ENCODE measurements around the gene SPHKAP.
"Not testable (repeated sequence)": the region's sequence is repeated elsewhere in the genome, so short reads cannot be mapped to it uniquely, and the experiment has no call there.

Gene SPHKAP

DNA sequence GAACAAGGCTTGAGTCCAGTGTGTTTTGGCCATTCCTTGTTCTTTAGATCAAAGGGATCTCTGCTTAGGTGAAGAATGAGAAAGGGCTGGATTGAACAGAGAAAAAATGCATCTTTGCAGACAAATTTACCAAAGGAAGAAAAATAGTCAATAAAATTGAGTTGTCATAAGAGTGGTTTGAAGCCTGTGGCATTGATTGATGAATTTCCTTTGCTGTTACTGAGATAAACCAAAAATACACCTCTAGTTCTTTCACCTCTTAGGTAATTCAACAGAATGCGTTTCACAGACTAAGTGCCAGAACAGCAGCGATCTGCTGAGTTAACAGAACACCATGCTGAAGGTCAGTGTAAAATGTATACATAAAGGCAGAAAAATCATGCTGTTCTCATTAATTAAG lies 96.8 kb downstream of the SPHKAP start:
- H3K36me3 ChIP-seq (ENCODE audit: insufficient read depth, low read length) = no peaks in the 10 kb centered on the region
- no peak overlapping the region for H3K9ac ChIP-seq (ENCODE audit: low read depth, low read length)
- H3K4me3 ChIP-seq (ENCODE audit: low read depth in 1 of 2, low read length in 2 of 2) = no peak overlapping the region
- DNase-seq (no peak), ATAC-seq (ENCODE audit: insufficient read depth, low read depth) (no peak)
- H2AFZ ChIP-seq (ENCODE audit: low read depth, low read length) = no peak overlapping the region
- no peak overlapping the region for H3K27ac ChIP-seq (ENCODE audit: low read length)
- no peak overlapping the region for H3K4me2 ChIP-seq (ENCODE audit: insufficient read depth, low read length)
- H3K79me2 ChIP-seq (ENCODE audit: insufficient read depth, low read length) = no peaks in the 10 kb centered on the region
- no peaks in the 10 kb centered on the region for H3K27me3 ChIP-seq (ENCODE audit: insufficient read depth, low read length, poor library complexity)
- H4K20me1 ChIP-seq (ENCODE audit: insufficient read depth, low read length) = no peaks in the 10 kb centered on the region
- H3K4me1 ChIP-seq (ENCODE audit: insufficient read depth, low read length) = no peaks in the 10 kb centered on the region
- TF ChIP-seq EZH2 (IDR thresholded peaks at IDR 0.05; ENCODE audit: borderline replicate concordance, low read depth, low read length, severe bottlenecking) = no peak
- TF ChIP-seq, protein P1, sequence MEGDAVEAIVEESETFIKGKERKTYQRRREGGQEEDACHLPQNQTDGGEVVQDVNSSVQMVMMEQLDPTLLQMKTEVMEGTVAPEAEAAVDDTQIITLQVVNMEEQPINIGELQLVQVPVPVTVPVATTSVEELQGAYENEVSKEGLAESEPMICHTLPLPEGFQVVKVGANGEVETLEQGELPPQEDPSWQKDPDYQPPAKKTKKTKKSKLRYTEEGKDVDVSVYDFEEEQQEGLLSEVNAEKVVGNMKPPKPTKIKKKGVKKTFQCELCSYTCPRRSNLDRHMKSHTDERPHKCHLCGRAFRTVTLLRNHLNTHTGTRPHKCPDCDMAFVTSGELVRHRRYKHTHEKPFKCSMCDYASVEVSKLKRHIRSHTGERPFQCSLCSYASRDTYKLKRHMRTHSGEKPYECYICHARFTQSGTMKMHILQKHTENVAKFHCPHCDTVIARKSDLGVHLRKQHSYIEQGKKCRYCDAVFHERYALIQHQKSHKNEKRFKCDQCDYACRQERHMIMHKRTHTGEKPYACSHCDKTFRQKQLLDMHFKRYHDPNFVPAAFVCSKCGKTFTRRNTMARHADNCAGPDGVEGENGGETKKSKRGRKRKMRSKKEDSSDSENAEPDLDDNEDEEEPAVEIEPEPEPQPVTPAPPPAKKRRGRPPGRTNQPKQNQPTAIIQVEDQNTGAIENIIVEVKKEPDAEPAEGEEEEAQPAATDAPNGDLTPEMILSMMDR (IDR thresholded peaks at IDR 0.05; ENCODE audit: borderline replicate concordance, extremely low read depth, low read length, poor library complexity, severe bottlenecking) = no peak
- no peaks in the 10 kb centered on the region for H3K9me3 ChIP-seq (ENCODE audit: insufficient read depth, low read length, severe bottlenecking)

GRCh38 chr2:228083131-228083530 lies 98.4 kb downstream of the SPHKAP start:
- H3K9ac ChIP-seq (ENCODE audit: low read depth, low read length) = no peak overlapping the region
- no peak for DNase-seq

DNA sequence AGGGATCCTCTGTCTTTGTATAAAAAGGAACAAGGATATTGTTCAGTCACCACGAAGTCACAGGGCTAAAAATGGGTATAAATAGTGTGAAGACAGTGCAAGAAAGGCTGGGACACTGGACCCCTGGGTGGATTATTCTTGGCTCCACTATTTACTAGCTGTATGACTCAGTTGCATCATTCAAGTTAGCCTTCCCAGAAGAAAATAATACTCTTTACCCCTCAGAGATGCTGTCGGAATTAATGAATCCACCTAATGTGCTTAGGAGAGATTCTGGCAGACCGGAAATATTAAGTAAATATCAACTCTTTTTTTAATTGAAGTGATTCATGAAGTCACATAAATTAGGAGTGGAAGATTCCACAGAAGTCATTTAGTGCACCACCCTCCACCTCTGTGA lies 98.9 kb downstream of the SPHKAP start:
- TF ChIP-seq, protein P1 (IDR thresholded peaks at IDR 0.05; ENCODE audit: borderline replicate concordance, extremely low read depth, low read length, poor library complexity, severe bottlenecking) = no peak
- TF ChIP-seq EZH2 (IDR thresholded peaks at IDR 0.05; ENCODE audit: borderline replicate concordance, low read depth, low read length, severe bottlenecking) = no peak

More at GRCh38 chr2:228083131-228083530, 98.4 kb downstream of the SPHKAP start:
- no peaks in the 10 kb centered on the region for H4K20me1 ChIP-seq (ENCODE audit: insufficient read depth, low read length)
- H3K36me3 ChIP-seq (ENCODE audit: insufficient read depth, low read length) = no peaks in the 10 kb centered on the region
- H3K4me1 ChIP-seq (ENCODE audit: insufficient read depth, low read length) = no peaks in the 10 kb centered on the region
- TF ChIP-seq, protein P1 (IDR thresholded peaks at IDR 0.05; ENCODE audit: borderline replicate concordance, extremely low read depth, low read length, poor library complexity, severe bottlenecking) = no peak
- no peak for TF ChIP-seq EZH2 (IDR thresholded peaks at IDR 0.05; ENCODE audit: borderline replicate concordance, low read depth, low read length, severe bottlenecking)
- ATAC-seq (ENCODE audit: insufficient read depth, low read depth) = no peak
- H3K27ac ChIP-seq (ENCODE audit: low read length) = no peak overlapping the region
- H3K4me2 ChIP-seq (ENCODE audit: insufficient read depth, low read length) = no peak overlapping the region
- no peak overlapping the region for H2AFZ ChIP-seq (ENCODE audit: low read depth, low read length)
- H3K9me3 ChIP-seq (ENCODE audit: insufficient read depth, low read length, severe bottlenecking) = no peaks in the 10 kb centered on the region
- no peak overlapping the region for H3K4me3 ChIP-seq (ENCODE audit: low read depth in 1 of 2, low read length in 2 of 2)
- H3K79me2 ChIP-seq (ENCODE audit: insufficient read depth, low read length) = no peaks in the 10 kb centered on the region
- H3K27me3 ChIP-seq (ENCODE audit: insufficient read depth, low read length, poor library complexity) = no peaks in the 10 kb centered on the region

DNA sequence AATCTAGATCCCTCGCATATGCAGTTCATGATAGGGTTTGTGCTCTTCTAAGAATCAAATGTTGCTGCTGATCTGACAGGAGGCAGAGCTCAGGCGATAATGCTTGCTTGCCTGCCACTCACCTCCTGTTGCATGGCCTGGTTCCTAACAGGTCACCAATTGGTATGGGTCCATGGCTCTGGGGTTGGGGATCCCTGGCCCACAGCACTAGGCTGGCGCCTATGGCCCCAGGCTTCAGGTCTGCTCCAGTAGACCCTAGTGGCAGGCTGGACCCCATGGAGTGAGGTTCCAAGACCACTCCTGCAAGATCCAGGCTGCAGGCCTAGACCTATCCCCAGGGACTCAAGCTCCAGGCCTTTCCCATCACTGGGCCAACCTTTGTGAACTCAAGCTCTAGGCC lies 102.3 kb downstream of the SPHKAP start:
- Histone ChIP-seq H3K9me3 (ENCODE audit: insufficient read depth, low read length, severe bottlenecking) (no peaks in the 10 kb centered on the region), H3K4me1 (ENCODE audit: insufficient read depth, low read length) (no peaks in the 10 kb centered on the region), H3K79me2 (ENCODE audit: insufficient read depth, low read length) (no peaks in the 10 kb centered on the region), H2AFZ (ENCODE audit: low read depth, low read length) (no peak overlapping the region), H3K27ac (ENCODE audit: low read length) (no peak overlapping the region), H3K27me3 (ENCODE audit: insufficient read depth, low read length, poor library complexity) (no peaks in the 10 kb centered on the region), H3K4me2 (ENCODE audit: insufficient read depth, low read length) (no peak overlapping the region), H3K36me3 (ENCODE audit: insufficient read depth, low read length) (no peaks in the 10 kb centered on the region), H3K4me3 (ENCODE audit: low read depth in 1 of 2, low read length in 2 of 2) (no peak overlapping the region), H3K9ac (ENCODE audit: low read depth, low read length) (no peak overlapping the region), H4K20me1 (ENCODE audit: insufficient read depth, low read length) (no peaks in the 10 kb centered on the region)
- DNase-seq (no peak), ATAC-seq (ENCODE audit: insufficient read depth, low read depth) (no peak)
- TF ChIP-seq, protein P1 (IDR thresholded peaks at IDR 0.05; ENCODE audit: borderline replicate concordance, extremely low read depth, low read length, poor library complexity, severe bottlenecking) = no peak
- TF ChIP-seq EZH2 (IDR thresholded peaks at IDR 0.05; ENCODE audit: borderline replicate concordance, low read depth, low read length, severe bottlenecking) = no peak

More for the DNA sequence above, 98.9 kb downstream of the SPHKAP start:
- Histone ChIP-seq H3K9ac (ENCODE audit: low read depth, low read length) (no peak overlapping the region), H3K4me1 (ENCODE audit: insufficient read depth, low read length) (no peaks in the 10 kb centered on the region), H3K36me3 (ENCODE audit: insufficient read depth, low read length) (no peaks in the 10 kb centered on the region), H3K4me3 (ENCODE audit: low read depth in 1 of 2, low read length in 2 of 2) (no peak overlapping the region), H3K9me3 (ENCODE audit: insufficient read depth, low read length, severe bottlenecking) (no peaks in the 10 kb centered on the region), H3K79me2 (ENCODE audit: insufficient read depth, low read length) (no peaks in the 10 kb centered on the region), H2AFZ (ENCODE audit: low read depth, low read length) (no peak overlapping the region), H3K27me3 (ENCODE audit: insufficient read depth, low read length, poor library complexity) (no peaks in the 10 kb centered on the region), H3K4me2 (ENCODE audit: insufficient read depth, low read length) (no peak overlapping the region), H3K27ac (ENCODE audit: low read length) (no peak overlapping the region), H4K20me1 (ENCODE audit: insufficient read depth, low read length) (no peaks in the 10 kb centered on the region)
- DNase-seq (no peak), ATAC-seq (ENCODE audit: insufficient read depth, low read depth) (no peak)

DNA sequence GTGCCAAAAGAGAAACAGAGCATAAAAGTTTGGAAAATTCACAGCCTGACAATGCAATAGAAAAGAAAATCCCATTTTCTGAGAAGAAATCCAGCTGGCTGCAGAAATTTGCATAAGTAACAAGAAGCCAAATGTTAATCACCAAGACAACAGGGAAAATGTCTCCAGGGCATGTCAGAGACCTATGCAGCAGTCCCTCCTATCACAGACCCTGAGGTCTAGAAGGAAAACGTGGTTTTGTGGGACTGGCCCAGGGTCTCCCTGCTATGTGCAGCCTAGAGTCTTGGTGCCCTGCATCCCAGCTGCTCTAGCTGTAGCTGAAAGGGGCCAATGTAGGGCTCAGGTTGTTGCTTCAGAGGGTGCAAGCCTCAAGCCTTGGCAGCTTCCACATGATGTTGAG lies 104.8 kb downstream of the SPHKAP start:
- H4K20me1 ChIP-seq (ENCODE audit: insufficient read depth, low read length); H3K79me2 ChIP-seq (ENCODE audit: insufficient read depth, low read length); H3K4me2 ChIP-seq (ENCODE audit: insufficient read depth, low read length); H3K9me3 ChIP-seq (ENCODE audit: insufficient read depth, low read length, severe bottlenecking); ATAC-seq (ENCODE audit: insufficient read depth, low read depth); H3K4me1 ChIP-seq (ENCODE audit: insufficient read depth, low read length); H3K4me3 ChIP-seq (ENCODE audit: low read depth in 1 of 2, low read length in 2 of 2); H3K27me3 ChIP-seq (ENCODE audit: insufficient read depth, low read length, poor library complexity); H3K36me3 ChIP-seq (ENCODE audit: insufficient read depth, low read length); H3K27ac ChIP-seq (ENCODE audit: low read length); H2AFZ ChIP-seq (ENCODE audit: low read depth, low read length); DNase-seq; H3K9ac ChIP-seq (ENCODE audit: low read depth, low read length): not testable (repeated sequence)
